Erythroblast (primary cell): ENCODE measurements around the gene ICAM3.
A peak's percentile ranks its signal among the peaks of the same experiment; 100 is the strongest.

Experiments used
- GATA1 ChIP-seq: IDR thresholded peaks from 2 replicates; pipeline ENCODE4 v1.6.1; 2011; ENCODE audit warnings: low read depth, mild to moderate bottlenecking, control low read depth, low read length, moderate library complexity
- POLR2A ChIP-seq: IDR thresholded peaks from 2 replicates; pipeline ENCODE4 v1.6.1; 2011; ENCODE audit warnings: mild to moderate bottlenecking, low read length

DNA sequence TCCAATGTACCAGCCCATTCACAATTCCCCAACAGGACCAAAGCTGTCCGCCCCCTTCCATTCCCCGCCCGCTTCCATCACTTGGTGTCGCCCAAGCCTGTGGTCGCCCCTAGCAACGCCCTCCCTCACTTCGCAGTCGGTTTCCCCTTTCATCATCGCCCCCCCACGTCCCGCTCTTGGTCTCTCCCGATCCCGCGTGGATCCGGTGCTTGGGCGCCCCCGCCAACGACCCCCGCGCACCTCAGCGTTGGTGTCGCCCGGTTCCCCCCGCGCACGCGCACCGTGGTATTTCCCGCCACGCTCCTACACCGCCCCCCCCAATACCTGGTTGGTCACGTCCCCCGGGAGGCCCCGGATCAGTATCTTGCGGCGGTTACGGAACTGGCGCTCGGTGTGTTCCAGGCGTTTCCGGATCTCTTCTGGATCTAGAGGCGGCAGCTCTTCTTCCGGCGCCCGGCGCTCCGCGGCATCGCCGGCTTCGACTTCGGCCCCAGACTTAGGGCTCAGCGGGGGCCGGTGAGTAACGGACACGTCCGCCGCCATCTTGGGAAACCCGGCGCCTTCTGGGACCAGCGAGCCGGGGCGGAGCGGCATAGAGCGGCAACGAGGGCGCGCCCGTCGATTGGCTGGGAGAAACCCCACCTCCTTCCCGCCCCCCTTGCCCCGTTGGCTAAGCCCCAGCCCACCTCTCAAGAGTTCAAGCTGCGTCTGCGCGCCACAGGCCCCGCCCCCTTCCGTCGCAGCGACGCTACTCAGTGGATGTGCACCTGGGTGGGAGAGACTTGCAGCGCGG, 6.3 kb downstream of the ICAM3 start, which contains the start of gene RAVER1:
- TF ChIP-seq POLR2A (peak; percentile 90), GATA1 (no peak)
